ENCODE results near the gene EMILIN3.

EMILIN3 gene

GRCh38 chr20:41330941-41331340 is 35.7 kb downstream of the EMILIN3 start:
- TF ChIP-seq CTCF (IDR thresholded peaks at IDR 0.05; ENCODE audit: insufficient read depth, low read length) (no peak), GABPA (IDR thresholded peaks at IDR 0.05; ENCODE audit: low read depth) (no peak), REST (IDR thresholded peaks at IDR 0.05; ENCODE audit: insufficient replicate concordance, low read depth) (no peak), SPI1 (IDR thresholded peaks at IDR 0.05; ENCODE audit: borderline replicate concordance, low read depth) (no peak), POLR2AphosphoS5 (IDR thresholded peaks at IDR 0.05; ENCODE audit: low read depth) (no peak)
- no peak for DNase-seq (ENCODE audit: low read depth in 1 of 2, low spot score in 1 of 2)
- no peak overlapping the region for H3K4me3 ChIP-seq (replicated peaks; ENCODE audit: insufficient read depth, low read length)
- H3K27me3 ChIP-seq (ENCODE audit: insufficient read depth, poor library complexity, severe bottlenecking): peaks cover 2% of the 10 kb centered on the region
- H3K27ac ChIP-seq (replicated peaks): no peak overlapping the region

- TF ChIP-seq POLR2AphosphoS5 (IDR thresholded peaks at IDR 0.05; ENCODE audit: low read depth) (no peak), REST (IDR thresholded peaks at IDR 0.05; ENCODE audit: insufficient replicate concordance, low read depth) (no peak), GABPA (IDR thresholded peaks at IDR 0.05; ENCODE audit: low read depth) (no peak), CTCF (IDR thresholded peaks at IDR 0.05; ENCODE audit: insufficient read depth, low read length) (no peak), SPI1 (IDR thresholded peaks at IDR 0.05; ENCODE audit: borderline replicate concordance, low read depth) (no peak)
- no peak overlapping the region for H3K27ac ChIP-seq (replicated peaks)
- no peak for DNase-seq (ENCODE audit: low read depth in 1 of 2, low spot score in 1 of 2)
- H3K27me3 ChIP-seq (ENCODE audit: insufficient read depth, poor library complexity, severe bottlenecking): peaks cover 2% of the 10 kb centered on the region
- no peak overlapping the region for H3K4me3 ChIP-seq (replicated peaks; ENCODE audit: insufficient read depth, low read length)
These were observed 36.3 kb downstream of the EMILIN3 start for GRCh38 chr20:41330343-41330720.

GRCh38 chr20:41329435-41330342 is 36.9 kb downstream of the EMILIN3 start:
- H3K27me3 ChIP-seq (ENCODE audit: insufficient read depth, poor library complexity, severe bottlenecking): peaks cover 2% of the 10 kb centered on the region
- H3K27ac ChIP-seq (replicated peaks): no peak overlapping the region
- TF ChIP-seq CTCF (IDR thresholded peaks at IDR 0.05; ENCODE audit: insufficient read depth, low read length): no peak
- TF ChIP-seq SPI1 (IDR thresholded peaks at IDR 0.05; ENCODE audit: borderline replicate concordance, low read depth): no peak
- TF ChIP-seq POLR2AphosphoS5 (IDR thresholded peaks at IDR 0.05; ENCODE audit: low read depth): no peak
- no peak for TF ChIP-seq GABPA (IDR thresholded peaks at IDR 0.05; ENCODE audit: low read depth)
- no peak for TF ChIP-seq REST (IDR thresholded peaks at IDR 0.05; ENCODE audit: insufficient replicate concordance, low read depth)
- H3K4me3 ChIP-seq (replicated peaks; ENCODE audit: insufficient read depth, low read length): no peak overlapping the region
- DNase-seq (ENCODE audit: low read depth in 1 of 2, low spot score in 1 of 2): peak in 1 of 2 experiments; percentile 40
